Stomach (tissue), 4 donors: Measurements from ENCODE around the gene KBTBD3.

Experiments
- POLR2A ChIP-seq, 4 donors: fragments of 450-650 bp; IDR thresholded peaks; one replicate each; pipeline ENCODE4 v1.6.1; 2016; ENCODE audit warnings: antibody characterized with exemption in 4 of 4, control low read depth in 2 of 4, mild to moderate bottlenecking in 1 of 4, moderate library complexity in 1 of 4
- TF ChIP-seq, protein P1 (sequence below), 7 experiments: fragments of 450-650 bp in 4 of 7; fragments of 200-600 bp in 3 of 7; sonication (generic) in 3 of 7; IDR thresholded peaks; one replicate each; pipeline ENCODE4 v1.5.1; 2016 to 2019; ENCODE audit warnings: antibody characterized with exemption in 7 of 7, control low read depth in 2 of 7, mild to moderate bottlenecking in 1 of 7

DNA sequence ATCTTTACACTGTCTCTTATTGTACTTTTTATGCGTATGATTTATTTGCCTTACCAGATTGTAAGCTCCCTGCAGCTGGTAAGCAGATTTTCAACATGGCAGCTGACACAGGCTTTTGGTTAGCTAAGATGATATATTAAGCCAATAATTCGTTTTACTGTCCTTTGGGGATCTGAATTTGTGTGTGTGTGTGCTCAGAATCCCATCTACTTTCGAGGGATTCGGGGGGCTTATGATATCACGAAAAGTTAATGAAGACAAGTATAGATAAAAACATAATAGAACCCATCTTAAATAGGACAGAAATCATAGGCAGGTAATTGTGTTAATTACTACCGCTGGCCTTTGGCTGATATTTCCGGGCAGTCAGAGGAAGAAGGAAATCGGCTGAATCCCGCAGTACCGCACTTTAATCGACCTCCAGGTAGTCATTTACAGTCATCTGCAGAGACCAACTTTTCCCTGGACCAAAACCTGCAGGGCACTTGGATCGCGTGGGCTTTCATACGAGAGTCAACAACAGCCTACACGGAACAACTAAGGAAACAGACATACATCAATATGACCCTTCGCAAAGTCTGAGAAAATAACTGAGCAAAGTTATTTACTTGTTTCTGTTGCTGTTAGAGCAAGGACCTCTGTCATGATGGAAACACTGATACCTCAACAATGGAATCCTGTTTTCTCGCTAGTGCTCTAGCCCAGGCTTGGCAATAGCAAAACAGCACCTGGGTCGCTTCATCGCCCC lies 802 bp downstream of the KBTBD3 start:
- TF ChIP-seq, protein P1, sequence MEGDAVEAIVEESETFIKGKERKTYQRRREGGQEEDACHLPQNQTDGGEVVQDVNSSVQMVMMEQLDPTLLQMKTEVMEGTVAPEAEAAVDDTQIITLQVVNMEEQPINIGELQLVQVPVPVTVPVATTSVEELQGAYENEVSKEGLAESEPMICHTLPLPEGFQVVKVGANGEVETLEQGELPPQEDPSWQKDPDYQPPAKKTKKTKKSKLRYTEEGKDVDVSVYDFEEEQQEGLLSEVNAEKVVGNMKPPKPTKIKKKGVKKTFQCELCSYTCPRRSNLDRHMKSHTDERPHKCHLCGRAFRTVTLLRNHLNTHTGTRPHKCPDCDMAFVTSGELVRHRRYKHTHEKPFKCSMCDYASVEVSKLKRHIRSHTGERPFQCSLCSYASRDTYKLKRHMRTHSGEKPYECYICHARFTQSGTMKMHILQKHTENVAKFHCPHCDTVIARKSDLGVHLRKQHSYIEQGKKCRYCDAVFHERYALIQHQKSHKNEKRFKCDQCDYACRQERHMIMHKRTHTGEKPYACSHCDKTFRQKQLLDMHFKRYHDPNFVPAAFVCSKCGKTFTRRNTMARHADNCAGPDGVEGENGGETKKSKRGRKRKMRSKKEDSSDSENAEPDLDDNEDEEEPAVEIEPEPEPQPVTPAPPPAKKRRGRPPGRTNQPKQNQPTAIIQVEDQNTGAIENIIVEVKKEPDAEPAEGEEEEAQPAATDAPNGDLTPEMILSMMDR (IDR thresholded peaks at IDR 0.05): no peak
- no peak for TF ChIP-seq POLR2A (IDR thresholded peaks at IDR 0.05)
